Non-pigmented ciliary epithelial cell (primary cell): ENCODE results near the gene IMMP2L.

Experiments
- DNase-seq: peaks from one replicate; pipeline ENCODE4 v3.0.0-alpha.2; 2010; ENCODE audit warnings: low read depth

The IMMP2L gene

DNA sequence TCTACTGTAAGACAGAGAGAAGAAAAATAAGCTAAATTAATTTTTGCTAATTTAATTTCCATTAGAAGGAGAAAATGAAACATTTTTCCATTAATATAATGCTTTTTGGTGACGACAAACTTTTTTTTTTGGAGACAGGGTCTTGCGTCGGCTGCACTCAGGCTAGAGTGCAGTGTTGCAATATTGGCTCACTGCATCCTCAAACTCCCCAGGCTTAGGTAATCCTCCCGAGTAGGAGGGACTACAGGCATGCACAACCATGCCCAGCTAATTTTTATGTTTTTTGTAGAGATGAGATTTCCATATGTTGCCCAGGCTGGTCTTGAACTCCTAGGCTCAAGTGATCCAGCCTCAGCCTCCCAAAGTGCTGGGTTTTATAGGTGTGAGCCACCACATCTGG is 701.1 kb downstream of the IMMP2L start:
- DNase-seq: no peak

DNA sequence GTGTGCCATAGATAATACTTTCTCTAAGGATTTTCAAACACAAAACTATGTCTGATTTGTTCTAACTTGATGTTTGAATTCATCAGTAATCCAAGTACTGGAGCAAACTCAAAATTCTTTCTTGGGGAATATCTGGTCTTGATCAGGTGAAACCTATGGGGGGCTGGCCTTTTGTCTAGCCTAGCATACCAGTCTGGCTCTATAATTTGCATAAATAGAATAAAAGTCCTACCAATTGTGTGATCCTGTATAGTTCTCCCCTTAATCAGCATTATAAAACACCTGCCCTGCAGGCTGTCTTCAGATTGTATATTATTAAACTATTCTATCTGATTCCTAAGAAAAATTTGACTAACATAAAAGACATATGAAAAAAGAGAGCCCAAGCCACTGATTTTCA is 705.2 kb downstream of the IMMP2L start:
- DNase-seq: no peak

DNA sequence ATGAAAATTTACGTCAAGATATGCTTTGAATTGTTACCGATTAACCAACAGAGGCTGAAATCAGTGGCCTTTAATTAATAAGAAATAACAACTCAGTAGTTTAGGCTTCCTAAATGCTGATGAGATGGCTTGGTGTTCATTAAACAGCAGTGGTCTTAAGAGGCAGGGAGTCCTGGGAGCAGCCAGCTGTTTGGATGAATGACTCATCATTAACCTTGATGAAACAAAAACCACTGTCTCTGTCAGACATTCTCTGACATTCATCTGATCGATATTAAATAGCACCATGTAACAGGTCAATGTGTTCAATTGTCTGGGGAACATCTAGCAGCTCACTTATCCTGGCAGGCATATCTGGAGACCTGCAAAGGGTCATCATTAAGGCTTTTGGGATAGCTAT is 705.6 kb downstream of the IMMP2L start:
- DNase-seq: no peak

GRCh38 chr7:110854651-110855050 is 707.6 kb downstream of the IMMP2L start:
- no peak for DNase-seq

DNA sequence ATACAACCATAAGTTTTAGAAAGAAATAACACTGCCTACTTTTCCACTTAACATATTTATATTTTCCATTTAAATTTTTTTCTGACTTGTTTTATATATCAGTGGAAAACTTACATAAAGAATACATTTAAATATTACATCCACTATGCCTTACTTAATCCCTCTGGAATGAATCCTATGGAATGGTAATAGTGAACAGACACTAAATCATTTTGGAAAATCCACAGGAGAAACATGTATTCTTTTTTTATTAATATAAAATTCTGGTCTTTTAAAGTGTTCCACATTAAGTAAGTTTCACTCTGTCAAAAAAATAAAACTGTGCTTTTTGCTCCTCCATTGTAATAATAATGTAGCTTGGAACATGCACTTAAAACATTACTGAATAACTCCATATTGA is 708.1 kb downstream of the IMMP2L start:
- DNase-seq: no peak

DNA sequence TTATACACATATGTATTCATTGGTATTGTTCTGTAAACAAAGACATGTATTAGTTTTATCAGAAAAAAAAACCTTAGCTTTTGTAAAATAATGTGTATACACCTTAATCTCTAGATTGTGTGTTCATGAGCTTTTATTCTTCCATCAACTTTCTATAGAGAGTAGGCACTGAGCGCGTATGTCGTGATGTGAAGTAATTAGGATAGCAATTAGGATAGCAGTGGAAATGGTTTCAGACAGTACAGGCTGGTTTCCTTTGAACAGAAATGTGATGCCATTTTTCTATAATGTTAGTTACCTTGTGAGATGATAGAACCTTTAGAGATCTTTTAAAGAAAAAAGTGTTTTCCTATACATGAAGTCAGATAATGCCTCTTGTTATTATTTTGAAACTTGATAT is 709.0 kb downstream of the IMMP2L start:
- no peak for DNase-seq

GRCh38 chr7:110852156-110852940 is 709.9 kb downstream of the IMMP2L start:
- DNase-seq: no peak

DNA sequence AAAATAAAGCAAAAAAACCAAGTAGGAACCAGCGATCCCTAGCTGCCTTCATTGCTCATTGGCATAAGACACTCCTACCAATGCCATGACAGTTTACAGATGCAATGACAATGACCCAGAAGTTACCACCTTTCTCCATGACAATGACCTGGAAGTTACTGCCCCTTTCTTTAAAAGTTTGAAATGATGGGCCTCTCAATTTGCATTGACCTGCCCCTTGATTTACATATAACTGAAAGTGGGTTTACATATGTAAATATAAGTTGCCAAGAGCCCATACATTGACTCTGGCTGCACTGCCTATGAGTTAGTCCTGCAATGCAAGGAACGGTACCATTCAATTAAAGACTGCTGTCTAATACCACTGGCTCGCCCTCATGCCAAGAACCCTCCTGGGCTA is 712.1 kb downstream of the IMMP2L start:
- DNase-seq: no peak

DNA sequence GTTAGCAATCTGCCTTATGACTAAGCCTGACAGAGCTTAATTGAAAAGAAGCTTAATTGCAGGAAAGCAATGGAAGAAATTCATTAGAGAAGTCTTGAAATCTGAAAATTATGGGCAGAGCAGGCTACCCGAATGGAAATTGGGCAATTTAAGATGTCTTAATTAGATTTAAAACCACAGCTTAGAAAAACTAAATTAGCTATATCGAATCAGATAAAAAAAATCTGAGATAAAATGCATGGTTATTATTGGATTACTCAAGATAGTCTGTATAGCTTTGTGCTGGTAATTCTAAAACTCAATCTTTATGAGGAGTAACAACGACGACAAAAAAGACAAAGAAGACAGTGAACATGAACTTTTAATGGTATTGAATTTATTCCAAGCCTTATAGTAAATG is 719.5 kb downstream of the IMMP2L start:
- no peak for DNase-seq

DNA sequence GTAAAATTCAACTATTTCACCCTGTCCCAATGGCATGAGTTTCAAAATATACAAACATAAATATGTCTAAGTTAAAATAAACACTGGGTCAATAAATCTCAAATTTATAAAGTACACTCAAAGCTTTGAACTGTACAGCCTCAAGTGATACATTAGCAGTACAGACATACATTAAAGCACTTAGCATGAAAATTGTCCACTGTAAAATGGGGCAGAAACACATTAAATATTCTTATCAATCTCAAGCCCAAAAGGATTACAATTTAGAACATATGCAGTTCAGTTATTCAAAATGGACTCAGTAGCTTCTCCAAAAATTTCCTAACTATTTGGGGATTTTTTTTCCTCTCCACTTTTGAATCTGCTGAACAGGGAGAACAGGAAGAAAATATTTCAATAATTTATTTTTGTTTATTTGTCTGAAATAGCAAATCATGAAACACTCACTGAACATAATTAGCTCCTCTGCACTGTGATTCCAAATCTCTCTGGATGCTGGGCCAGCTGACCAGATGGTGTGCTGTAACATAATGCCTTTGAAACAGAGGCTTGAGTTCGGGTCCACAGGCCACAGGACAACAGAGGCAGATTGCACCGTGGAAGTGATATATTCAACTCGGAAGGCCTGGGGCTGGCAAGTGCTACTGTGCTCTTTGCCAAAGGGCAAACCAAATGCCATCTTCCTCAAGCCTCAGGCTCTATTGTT is 720.3 kb downstream of the IMMP2L start:
- DNase-seq: no peak

GRCh38 chr7:110839866-110840265 is 722.4 kb downstream of the IMMP2L start:
- DNase-seq: peak; percentile 14

GRCh38 chr7:110835849-110836248 is 726.4 kb downstream of the IMMP2L start:
- DNase-seq: no peak

GRCh38 chr7:110835218-110835617 is 727.1 kb downstream of the IMMP2L start:
- DNase-seq: no peak

DNA sequence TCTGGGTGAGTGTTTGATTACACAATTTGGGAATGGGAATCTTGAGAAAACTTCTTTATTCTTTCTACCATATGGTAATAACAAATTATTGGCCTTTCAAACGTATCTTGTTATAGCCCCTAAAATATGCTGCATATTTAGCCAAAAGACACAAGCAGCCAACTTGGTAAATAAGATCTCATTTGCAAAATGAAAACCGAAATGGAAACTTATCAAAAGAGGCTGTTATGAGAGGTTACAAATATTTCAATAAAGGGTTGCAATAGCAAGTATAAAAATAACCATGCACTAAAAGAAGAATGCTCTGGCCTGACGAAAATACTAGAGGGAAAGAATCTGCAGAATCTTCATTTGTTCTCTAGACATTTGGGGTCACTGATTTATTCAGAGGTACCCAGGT is 730.9 kb downstream of the IMMP2L start:
- DNase-seq: no peak

DNA sequence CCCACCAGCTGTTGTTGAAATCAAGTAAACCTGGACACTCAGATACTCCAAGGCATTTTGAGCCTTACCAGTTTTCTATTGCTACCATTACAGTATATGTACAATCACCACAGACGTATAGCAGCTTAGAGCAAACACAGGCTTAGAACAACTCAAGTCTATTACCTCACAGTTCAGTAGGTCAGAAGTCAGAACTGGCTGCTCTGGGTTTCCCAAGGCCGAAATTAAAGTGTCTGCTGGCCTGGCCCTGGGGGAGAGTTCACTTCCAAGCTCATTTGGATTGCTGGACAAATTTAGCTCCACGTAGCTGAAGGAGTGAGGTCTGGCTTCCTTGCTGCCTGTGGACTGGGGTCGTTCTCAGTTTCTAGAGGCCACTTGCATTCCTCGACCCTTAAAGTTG is 731.5 kb downstream of the IMMP2L start:
- DNase-seq: no peak

GRCh38 chr7:110827936-110828335 is 734.4 kb downstream of the IMMP2L start:
- DNase-seq: no peak

DNA sequence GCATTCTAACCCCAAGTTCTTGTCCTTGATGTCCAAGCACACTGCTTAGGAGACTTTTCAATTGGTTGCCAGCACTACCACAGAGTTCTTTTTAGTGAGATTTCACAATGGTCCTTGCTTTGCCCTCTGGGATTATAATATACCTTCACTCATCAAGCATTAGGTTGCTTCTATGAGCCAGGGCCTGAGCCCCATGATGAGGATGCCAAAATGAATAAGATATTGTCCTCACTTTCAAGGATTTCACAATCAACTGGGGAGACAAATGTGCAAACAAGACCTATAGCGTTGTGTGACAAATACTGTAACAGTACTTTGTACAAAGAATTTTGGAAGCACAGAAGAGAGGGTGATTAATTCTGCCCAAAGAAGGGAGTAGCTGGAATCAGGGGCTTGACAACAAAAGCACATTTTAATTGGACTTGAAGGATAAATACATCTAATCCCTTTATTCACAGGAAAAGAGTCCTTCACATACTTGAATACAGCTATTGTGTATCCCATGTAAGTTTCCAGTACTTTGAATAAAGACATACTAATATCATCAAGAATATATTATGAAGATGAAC is 734.9 kb downstream of the IMMP2L start:
- DNase-seq: no peak

DNA sequence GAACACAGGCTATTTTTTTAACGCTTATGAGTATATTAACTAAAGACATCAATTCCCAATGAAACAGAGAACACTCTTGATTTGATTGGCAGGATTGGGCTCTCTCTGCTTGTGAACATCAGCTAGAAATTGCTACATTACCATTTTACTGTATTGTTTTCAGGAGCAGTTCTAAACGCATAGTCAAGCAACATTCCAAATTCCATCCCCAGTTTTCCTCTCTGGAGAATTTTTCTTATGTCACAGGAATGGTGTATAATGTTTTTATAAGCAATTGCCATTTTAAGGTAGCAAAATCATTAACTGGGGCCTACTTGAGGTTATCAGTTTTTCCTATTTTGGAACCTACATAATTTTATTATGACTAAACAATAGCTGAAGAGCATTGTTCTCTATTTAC is 748.3 kb downstream of the IMMP2L start:
- no peak for DNase-seq

DNA sequence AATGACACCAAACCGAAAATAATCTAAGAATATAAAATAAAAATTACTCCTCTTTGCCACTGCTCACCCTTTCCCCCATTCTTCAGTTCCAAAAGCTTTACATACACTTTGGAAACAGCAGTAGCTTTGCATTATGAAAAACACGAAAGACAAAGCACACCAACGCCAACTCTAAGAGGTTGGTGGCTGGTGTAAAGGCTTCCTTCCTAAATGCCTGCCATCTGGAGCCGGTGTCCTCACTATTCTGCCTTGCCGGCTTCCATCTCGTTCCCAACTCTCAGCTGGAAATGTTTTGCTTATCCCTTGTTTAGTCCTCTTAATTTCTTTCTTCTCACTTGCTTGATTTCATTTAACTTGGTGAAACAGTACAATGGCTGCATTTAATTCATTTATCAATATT is 752.5 kb downstream of the IMMP2L start:
- no peak for DNase-seq

DNA sequence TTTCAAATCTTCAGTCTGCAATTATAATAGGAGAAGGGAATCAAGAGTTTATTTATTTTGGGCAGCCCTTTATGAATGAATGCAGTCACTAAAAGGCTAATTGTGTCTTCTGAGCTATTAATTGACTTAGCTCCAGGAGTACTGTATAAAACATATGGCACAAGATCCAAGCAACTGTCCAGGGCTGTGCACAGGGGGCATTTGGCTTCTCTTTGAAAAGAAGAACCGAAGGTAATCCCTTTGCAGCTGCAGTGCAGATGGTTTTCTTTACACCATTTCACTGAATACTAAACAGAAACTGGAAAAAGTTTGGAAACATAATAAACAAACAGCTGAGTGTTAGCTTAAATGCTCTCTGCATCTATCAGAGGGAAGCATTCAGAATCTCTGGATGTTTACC is 753.9 kb downstream of the IMMP2L start:
- no peak for DNase-seq

DNA sequence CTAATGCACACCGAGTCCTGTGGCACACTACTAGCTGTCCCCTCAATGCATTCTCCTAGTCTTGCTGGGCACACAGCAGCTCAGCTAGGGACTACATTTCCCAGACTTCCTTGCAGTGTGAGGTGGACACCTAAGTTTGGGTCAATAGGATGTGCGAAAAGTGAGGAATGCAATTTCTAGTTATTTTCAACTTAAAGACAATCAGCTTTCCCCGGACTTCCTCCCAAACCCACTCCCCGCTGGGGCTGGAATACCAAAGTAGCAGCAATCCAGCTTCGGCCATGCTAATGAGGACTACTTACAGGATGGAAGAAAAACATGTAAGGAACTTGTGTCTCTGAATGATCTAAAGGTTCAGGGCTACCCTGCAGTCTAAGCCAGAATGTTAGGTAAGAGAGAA is 757.8 kb downstream of the IMMP2L start:
- no peak for DNase-seq

DNA sequence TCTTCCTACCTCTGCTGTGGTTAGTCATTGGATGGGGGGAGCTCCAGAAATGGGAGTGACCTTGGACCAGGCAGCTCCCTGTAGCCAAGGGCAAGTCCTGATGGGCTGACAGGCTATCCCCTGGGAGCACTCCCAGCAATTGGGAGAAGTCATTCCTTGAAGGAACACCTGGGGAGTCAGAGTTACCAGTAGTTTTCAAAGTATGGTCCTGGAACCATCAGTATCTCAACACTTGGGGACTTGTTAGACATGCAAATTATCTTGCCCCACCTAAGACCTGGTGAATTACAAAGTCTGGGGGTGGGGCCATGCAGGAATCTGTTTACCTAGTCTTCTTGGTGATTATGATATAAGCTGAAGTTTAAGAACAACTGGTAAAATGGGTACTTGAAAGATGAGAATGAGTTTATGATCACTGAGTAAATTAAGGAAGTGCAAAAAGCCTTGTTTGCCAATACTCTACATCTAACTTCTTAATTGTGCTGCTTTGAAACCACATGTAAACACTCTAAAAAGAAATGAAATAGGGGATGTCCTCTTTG is 758.6 kb downstream of the IMMP2L start:
- DNase-seq: no peak

DNA sequence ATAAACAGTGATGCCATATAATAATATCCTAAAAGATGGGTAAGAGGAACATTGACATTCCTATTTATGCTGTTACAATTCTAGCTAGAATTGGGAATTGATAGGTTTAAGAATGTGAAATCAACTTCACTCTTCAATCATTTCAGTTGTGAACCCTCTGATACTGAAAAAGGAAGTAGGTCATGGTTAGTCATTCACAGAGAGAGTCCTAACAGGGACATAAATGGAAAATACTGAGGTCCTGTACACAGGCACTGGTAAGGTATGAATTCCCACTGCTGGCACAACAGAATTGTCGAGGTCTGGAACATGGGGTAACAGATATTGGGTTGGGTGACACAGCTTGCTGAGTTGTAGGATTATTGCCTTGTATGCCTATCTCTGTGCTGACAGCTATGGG is 760.8 kb downstream of the IMMP2L start:
- no peak for DNase-seq
